CMK (cell line): ENCODE data around the gene STRN4.
"Not testable (repeated sequence)": the region's sequence is repeated elsewhere in the genome, so short reads cannot be mapped to it uniquely, and the experiment has no call there.

Experiments
- DNase-seq: peaks from one replicate; pipeline ENCODE4 v3.0.0-alpha.2; 2010; ENCODE audit warnings: low read depth

STRN4 gene

DNA sequence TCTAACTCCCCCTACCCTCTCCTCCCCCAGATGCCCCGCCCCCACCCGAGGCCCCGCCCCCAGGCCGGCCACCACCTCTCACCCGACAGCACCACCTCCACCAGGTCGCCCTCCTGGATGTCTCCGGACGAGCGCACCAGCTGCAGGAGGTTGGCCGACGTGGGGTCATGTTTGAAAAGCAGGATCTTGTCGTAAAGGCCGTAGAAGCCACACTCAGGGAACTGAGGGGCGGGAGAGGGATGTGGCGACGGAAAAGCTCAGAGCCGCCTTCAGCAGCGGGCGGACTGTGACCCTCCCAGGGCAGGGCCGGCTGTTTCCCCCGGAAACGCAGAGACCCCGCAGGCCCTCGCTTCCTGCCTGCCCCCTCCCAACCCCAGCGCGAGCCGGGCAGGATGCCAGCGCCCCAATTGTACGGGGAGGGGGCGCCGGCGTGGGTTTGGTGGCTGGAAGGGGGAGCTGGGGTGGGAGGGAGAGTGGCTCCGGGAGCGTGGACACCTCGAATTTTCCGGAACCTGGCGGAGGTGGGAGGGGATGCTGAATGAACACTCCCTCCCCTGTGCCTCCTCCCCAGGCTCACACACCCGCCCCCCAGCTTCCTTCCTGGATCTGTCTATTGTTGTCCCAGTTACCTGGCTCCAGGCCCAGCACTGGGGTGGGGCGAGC is 32.3 kb downstream of the STRN4 start:
- peak; percentile 94 for DNase-seq

DNA sequence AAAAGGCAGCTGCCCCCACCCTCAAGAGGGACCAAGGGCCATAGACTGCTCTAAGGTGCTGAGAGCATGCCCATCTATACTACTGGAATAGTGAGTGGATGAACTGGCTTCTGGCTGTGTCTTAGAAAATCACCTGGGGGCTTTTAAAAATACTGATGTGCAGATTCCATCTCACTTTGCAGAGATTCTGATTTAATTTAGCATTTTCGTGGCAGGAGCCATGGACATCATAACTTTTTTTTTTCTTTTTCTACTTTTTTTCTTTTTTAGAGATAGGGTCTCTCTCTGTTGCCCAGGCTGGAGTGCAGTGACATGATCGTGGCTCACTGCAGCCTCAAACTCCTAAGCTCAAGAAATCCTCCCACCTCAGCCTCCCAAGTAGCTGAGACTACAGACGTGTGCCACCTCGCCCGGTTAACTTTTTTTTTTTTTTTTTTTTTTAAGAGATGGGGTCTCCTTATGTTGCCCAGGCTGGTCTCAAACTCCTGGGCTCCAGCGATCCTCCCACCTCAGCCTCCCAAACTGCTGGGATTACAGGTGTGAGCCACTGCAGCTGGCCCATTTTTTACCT is 33.4 kb downstream of the STRN4 start:
- not testable (repeated sequence) for DNase-seq

DNA sequence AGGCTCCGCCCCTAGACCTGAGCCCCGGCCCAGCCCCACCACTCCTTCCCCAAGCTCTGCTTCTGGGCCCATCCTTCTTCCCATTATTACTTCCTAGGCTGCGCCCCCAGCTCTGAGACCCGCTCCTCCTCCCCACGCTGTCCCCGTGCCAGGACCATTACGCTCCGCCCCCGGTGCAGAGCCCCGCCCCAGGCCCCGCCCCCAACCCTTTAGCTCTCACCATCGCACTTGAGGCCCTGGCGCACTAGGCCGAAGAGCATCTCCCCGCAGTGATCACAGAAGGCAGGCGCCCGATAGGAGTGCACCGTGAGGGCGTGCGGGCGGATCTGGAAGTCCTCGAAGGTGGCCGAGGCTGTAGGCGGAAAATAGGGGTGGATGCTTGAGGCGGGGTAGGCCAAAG is 35.6 kb downstream of the STRN4 start:
- DNase-seq = no peak

DNA sequence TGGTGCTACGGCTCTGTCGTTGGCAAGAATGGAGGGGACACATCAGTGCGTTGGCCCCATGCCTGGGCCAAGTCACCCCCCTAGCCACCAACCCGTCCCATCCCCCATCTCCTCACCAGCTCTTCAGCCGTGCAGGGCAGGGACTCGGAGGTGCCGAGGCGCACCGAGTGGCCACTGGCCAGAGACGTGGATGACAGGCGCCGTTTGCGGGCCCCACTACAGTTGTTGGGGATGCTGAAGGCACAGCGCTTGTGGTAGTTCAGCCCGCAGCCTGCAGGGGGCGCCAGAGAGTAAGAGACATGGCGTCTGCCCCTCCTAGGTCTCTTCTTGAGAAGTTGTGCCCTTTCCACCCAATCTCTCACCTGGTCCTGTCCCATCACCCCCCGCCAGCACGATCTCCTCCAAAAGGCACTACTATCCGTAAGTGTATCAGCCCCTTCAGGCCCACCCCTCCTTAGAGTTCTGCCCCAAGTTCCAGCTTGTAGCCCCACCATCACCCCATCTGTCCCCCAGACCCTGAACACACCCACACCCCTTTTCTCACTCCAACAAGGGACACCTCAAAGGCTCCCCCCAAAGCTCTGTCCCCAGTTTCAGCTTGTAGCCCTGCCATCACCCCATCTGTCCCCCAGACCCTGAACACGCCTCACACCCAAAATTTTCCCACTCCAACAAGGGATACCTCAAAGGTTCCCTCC is 41.7 kb downstream of the STRN4 start:
- no peak for DNase-seq

DNA sequence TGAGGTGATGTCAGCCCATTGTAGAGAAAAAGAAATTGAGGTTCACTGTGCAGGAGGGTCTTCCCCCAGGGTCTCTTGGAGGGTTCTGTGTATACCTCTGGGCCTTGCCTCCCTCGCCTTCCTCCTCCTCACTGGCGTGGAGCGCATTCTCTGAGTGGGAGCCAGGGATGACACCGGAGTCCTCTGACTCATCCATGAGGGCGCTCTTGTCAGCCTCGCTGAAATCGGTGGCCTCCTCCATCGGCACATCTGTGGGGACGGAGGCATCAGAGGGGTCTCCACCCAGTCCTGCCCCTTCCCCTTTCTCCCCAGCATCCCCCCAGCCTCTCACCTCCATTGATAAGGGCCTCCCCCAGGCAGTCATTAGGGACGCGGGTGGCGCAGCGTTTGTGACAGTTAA is 45.5 kb downstream of the STRN4 start:
- DNase-seq = no peak

DNA sequence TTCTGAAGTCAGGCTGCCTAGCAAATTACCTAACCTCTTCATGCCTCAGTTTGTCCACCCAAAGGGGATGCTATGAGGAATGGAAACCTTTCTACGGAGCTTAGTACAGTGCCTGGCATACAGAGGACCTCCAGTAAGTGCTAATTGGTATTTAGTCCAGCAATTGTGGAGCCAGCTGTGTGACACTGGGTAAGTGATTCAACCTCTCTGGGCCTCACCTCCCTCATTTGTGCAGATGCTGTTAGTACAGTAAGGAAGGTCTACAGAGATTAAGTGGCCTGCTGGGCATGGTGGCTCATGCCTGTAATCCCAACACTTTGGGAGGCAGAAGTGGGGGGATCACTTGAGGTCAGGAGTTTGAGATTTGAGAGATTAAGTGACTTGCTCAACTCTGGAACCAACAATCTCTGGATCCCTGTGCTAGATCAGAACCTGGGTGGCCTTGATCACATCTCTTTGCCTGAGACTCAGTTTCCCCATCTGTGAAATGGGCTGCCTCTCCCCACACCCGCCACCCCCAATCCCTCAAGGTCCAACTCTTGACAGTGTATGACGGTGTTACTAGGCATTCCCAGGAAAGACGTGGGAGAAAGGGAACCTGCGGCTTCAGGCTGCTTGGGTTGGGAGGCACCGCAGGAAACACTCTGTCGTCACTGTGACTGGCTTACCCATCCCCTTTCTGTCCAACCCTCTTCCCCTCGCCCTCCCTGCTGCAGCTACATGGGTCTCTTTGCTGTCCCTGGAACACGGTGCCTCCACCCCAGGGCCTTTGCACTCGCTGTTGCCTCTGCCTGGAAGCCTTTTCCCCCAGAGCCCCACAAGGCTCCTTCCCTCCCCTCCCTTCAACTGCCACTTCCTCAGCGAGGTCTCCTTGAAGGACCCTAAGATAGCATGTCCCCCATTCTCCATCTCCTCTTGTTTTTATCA is 47.6 kb downstream of the STRN4 start:
- DNase-seq = no peak

DNA sequence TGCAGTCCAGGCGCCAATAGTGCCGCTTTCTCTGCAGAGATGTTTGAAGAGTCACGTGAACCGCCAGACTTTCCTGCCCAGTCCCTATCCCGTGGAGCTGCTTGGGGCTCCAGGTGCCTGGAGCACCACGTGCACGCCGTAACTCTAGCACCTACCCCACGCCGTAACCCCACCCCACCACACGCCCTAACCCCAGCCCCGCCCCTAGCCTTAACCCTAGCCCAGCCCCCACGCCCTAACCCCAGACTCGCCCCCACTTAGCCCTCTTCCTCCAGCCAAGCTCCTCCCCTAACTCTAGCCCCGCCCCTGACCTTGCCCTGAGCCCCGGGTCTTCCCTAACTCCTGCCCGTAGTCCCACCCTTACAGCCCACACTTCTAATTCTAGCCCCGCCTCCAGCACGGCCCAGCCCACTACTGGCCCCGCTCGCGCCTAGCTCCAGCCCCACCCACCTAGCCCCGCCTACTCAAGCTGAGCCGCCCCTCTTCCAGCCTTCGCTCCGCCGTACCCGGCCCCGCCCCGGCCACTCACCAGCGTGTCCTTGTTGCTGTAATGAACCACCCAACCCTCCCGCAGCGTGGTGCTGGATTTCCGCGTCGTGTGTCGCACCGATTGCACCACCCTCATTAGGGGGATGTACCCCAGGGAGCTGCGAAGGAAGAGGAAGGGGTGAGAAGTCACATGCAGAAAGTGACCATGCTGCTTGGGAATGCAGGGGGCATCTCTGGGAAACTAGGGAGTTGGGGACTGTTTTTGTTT is 48.9 kb downstream of the STRN4 start:
- peak; percentile 99 for DNase-seq

DNA sequence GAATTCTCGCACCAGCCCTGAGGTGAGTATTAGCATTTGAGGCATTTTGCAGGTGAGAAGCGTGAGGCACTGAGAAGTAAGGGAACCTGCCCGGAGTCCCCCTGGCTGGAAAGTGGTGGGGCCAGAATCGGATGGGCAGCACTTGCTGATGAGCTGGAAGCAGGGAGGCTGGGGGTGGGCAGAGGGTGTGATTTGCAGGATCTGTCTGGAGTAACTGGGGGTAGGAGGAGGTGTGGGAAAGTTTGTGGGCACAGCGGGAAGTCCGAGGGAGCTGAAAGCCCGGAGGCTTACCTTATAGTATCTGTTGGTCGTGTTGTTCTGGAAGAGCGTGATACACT is 49.4 kb downstream of the STRN4 start:
- DNase-seq = no peak

DNA sequence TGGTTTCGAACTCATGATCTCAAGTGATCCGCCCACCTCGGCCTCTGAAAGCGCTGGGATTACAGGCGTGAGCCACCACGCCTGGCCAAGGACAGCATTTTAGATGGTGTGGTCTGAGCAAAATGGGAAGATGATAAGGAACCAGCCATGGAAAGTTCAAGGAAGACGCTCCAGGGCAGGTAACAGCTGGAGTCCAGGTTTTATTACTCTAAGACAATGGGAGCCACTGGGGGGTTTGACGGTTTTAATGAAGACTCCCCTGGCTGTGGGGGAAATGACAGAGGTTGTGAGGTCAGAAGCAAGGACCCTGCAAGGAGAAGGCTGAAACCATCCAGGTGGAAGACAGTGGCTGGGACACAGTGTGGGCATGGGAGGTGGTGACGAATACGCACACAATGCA is 50.2 kb downstream of the STRN4 start:
- no peak for DNase-seq

DNA sequence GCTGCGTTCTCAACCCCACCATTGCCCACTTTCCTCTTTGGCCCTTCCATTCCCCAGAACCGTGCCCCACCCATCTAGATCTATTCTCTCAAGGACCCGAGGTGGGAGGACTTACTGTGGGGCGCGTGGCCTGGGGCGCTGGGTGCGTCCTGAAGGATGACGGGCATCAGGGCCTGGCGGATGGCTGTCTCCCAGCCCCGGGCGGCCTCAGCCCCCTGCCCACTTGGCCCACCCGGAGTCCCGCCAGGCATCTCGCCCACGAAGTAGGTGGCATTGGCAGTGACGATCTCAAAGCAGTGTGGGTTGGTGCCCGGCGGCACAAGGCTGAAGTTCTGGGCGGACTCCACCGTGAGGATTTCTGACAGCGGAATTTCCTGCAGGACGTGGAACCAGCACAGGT is 52.5 kb downstream of the STRN4 start:
- no peak for DNase-seq

DNA sequence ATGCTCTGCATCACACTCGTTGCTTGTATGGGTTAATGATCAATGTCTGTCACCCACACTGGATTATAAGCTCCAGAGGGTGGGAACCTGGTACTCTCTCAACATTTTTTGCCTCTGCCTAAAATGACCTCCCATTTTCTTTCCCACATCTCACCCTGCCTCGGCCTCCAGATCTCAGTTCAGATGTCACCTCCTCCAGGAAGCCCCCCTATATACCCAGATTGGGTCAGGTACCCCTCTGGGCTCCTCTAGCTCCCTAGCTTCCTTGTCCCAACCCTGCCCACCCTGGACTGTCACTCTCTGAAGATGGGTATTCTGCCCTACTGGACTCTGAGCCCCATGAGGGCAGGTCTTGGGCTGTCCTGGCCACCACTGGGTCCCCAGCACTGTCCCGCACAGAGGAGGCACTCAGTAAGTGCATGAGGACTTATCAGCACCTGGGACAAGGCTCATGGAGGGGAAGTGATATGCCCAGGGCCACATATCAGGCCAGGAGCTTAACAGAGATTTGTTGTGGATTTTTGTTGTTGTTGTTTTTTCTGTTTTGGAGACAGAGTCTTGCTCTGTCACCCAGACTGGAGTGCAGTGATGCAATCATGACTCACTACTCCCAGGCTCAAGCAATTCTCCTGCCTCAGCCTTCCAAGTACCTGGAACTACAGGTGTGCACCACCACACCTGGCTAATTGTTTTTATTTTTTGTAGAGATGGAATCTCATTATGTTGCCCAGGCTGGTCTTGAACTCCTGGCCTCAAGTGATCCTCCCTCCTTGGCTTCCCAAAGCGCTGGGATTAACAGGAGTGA is 53.1 kb downstream of the STRN4 start:
- no peak for DNase-seq

DNA sequence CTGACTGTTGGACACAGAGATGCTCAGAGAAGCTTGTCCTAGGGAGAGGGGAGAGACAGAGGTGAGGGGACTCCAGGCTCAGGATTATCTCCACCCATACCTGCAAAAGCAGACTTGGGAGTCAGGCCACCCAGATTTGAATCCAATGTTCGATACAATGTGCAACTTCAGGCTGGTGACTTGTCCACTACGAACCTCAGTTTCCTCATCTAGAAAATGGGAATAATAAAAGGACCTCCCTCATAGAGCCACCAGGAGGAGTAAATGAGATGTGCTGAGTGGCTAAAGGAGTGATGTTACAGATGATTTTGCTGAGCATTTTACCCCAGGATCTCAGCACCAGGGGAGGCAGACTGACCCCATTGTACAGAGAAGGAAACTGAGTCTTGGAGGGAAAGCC is 54.3 kb downstream of the STRN4 start:
- DNase-seq = no peak

DNA sequence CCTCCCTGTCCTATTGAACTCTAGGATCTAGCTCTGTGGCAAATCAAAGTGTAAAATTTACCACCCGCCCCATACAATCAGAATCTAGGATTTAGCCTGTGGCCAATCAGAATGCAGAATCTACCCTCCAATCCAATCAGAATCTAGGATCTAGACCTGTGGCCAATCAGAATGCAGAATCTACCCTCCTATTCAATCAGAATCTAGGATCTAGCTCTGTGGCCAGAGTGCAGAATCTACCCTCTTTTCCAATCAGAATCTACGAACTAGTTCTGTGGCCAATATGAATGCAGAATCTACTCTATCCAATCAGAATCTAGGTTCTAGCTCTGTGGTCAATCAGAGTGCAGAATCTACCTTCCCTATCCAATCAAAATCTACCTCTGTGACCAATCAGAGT is 55.1 kb downstream of the STRN4 start:
- no peak for DNase-seq

DNA sequence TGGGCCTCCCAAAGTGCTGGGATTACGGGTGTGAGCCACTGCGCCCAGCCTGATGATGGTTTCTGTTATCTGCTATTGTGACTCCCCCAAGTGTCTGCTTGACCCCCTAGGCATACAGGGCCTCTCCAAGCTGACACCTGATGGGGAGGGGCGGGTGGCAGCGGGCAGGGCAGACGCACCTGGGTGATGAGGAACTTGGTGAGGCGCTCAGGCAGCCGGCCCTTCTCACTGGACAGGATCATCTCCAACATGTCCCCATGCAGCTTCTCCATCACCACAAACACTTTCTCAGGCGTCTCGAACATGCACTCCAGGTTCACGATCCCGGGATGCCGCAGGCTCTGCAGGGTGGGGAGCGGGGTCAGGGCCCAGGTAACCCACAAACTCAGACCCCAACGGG is 56.9 kb downstream of the STRN4 start:
- DNase-seq = no peak

DNA sequence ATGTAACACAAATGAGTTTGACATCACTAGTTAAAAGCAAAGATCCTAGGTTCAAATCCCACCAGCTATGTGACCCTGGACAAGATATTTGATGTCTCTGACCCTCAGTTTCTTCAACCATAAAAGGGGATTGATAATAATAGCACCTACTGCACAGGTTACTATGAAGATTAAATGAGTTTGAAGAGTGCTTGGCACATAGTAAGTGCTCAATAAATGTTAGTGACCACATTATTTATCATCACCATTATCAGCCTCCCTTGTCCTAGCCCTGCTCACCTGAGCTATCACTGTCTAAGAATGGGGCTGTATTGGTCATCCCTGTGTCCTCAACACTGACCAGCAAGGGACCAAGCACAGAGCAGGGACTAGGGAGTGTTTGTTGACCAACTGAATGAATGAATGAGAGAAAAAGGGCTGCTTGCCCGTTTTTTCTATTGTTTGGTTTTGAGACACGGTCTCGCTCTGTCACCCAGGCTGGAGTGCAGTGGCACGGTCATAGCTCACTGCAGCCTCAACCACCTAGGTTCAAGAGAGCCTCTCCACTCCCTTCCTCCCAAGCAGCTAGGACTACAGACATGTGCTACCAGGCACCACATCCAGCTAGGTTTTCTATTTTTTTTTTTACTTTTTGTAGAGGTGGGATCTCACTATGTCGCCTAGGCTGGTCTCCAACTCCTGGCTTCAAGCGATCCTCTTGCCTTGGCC is 58.7 kb downstream of the STRN4 start:
- no peak for DNase-seq

DNA sequence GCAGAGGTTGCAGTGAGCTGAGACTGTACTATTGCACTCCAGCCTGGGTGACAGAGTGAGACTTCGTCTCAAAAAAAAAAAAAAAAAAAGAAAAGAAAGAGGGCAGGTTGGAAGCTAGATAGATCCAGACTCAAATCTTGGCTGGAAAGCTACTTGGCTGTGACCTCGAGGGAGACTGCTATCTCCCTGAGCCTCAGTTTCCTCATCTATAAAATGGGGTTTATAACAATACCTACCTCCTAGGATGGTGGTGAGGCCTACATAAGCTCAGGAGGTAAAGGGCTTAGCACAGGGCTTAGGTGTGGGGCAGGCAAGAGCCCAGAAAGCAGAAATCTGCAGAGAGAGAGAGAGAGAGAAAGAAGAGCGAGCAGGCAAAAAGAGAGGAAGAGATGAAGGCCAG is 61.1 kb downstream of the STRN4 start:
- DNase-seq = no peak

DNA sequence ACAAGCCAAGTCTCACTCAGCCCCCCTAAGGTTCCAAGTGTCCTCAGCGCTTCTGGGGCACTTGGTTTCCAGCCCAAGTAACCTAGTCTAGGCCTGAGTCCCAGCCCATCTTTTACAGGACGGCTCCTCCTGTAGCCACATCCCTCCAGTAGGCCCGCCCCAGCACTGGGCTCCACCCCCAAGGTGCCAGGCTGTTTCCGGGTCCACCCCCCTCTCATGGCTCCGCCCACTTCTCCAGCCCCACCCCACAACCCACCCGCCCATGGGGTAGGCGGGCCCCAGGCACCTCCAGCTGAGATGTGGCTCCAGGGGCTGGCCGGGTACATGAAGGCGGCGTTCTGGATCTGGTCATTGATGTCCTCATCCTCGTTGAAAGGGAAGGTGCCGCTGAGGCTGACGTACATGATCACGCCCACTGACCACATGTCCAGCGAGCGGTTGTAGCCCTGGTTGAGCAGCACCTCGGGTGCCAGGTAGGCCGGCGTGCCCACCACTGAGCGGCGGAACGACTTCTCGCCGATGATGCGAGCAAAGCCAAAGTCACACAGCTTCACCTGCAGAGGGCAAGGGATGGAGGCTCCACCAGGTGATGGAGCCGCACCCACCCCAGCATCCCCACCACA is 68.0 kb downstream of the STRN4 start:
- DNase-seq = no peak

DNA sequence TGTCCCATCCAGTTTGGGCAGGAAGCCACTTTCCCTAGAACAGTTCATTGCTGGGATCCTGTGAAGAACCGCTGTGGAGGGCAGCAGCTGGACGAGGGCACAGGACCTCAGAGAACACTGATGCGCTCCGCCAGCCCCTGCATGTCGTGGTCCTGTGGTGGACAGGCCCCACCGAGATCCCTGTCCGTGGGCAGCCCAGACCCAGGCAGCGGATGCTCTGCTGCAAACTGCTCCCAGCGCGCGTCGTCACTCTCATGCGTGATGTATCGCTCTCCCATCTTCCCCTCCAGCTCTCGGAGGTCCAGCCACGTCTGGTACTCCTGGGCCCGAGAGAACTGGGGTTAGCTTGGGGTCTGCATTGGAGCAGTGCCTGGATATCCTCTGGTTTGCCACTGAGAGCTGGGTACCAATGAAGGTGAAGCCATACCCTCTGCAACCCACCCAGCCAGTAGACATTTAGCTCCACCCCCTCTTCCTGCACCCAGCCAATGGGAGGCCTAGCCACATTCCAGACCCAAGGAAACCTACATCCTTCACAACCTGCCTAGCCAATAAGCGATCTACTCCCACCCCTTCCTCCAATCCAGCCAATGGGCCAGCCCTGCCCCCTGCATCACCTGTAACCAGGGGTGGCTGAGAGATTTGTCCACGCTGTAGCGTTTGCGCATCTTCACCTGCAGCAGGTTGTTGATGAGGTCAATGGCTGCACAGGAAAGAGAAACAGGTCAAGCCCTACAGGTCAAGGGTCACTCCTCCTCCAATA is 71.7 kb downstream of the STRN4 start:
- no peak for DNase-seq

DNA sequence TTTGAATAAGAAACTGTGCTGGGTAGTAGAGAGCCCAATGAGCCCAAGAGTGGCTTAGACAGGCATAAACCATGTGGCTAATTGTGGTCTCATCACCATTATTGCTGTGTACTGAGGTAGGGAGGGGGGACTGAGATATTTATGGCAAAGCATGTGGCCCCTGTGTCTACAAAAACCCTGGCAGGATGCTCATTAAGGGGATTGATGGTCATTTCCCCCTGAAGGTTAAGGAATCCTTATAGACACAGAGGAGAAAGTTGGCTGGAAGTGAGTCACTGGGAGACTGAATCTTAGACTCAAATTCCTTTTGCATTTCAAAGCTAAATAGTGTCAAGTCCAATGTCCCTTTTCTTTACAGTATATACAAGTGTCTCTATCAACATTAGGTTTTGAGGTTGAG is 75.4 kb downstream of the STRN4 start:
- DNase-seq = no peak
